ENCODE results near the gene PARVB.
A peak's percentile ranks its signal among the peaks of the same experiment; 100 is the strongest.

PARVB gene, protein sequence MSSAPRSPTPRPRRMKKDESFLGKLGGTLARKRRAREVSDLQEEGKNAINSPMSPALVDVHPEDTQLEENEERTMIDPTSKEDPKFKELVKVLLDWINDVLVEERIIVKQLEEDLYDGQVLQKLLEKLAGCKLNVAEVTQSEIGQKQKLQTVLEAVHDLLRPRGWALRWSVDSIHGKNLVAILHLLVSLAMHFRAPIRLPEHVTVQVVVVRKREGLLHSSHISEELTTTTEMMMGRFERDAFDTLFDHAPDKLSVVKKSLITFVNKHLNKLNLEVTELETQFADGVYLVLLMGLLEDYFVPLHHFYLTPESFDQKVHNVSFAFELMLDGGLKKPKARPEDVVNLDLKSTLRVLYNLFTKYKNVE

GRCh38 chr22:44024288-44024921, at the start of gene PARVB:
Gene PARVB (plus strand): TSS chr22:44024302. CDS start chr22:44024340, 38 bp downstream.
- no peak for DNase-seq (ENCODE audit: low read depth)

DNA sequence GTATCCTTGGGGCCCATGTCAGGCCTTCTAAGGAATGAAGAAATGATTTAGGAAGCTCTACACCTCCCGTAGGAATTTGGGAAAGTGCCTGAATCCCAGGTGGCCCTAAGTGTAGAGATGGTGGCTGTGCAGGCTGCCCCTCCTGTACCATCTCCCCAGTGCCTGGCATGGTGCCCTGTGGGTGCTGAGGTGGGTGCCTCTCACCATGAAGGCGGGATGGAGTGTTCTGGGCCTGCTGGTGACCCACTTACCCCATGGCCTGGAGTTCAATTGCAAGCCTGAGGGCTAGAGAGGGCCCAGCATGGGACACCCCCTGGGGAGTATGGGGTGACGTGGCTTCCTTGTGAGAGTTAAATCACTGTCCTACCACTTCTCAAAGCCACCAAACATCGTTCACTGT, 49.1 kb upstream of the PARVB start:
- DNase-seq (ENCODE audit: low read depth) = no peak

DNA sequence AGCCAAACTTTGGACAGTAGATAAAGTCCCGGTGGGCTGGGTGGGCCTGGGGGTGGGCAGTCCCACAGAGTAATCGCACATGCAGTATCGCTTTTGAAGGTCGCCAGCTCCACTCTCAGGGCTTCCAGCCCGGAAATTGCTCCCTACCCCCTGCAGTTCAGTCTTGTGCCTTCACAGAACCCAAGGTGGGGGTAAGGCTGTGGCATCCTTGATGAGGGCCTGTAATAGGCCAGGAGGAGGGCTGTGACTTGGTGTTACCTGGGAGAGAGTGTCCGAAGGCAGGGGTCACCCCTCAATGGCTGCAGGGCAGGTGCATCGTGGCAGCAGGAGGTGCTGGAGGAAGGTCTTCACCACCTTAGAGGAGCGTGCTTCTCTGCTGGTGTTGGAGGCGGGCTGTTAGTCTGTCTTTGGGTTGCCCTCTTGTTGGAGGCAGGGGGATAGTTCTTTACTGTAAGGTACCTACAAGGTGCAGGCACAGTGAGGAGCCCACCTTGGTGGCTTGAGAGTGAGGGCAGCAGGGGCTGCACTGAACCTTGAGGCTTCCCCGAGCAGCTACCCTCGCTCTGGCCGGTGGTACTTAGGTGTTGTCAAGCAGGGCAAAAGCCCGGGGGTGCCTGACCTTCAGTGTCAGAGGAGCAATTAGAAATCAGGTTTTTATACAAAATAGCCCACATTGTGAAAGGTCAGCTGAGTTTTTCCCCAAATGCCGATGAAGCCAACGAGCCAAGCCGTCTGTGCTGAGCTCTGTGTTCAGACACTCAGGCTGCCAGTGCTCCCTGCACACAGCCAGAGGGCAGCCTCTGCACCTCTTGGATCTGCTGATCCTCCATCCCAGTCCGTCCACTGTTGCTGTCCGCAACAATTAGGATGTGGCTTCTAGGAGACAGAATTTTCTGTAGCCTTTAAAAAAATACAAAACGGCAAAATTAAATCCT, 47.0 kb upstream of the PARVB start:
- DNase-seq (ENCODE audit: low read depth) = no peak

DNA sequence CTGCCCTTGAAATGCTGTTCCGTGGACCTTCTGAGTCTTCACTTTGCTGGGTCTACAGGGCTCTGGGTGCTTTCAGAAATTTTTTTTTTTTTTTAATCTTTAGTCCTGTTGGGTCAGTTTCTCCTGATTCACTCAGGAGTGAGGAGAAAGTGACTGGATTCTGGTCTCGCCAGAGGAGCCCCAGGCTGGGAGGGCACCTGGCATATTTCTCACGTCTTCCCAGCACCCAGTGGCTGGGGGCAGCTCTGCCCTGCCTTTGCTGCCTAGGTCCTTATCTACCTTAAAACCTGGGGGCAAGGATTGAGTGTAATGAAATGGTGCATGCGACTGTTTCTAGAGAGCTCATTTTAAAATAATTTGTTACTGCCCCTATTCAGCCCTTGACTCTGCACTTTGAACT, 45.5 kb upstream of the PARVB start:
- DNase-seq (ENCODE audit: low read depth) = no peak

GRCh38 chr22:43980579-43980978, 43.5 kb upstream of the PARVB start:
- no peak for DNase-seq (ENCODE audit: low read depth)

GRCh38 chr22:43980996-43981395, 43.1 kb upstream of the PARVB start:
- DNase-seq (ENCODE audit: low read depth) = no peak

DNA sequence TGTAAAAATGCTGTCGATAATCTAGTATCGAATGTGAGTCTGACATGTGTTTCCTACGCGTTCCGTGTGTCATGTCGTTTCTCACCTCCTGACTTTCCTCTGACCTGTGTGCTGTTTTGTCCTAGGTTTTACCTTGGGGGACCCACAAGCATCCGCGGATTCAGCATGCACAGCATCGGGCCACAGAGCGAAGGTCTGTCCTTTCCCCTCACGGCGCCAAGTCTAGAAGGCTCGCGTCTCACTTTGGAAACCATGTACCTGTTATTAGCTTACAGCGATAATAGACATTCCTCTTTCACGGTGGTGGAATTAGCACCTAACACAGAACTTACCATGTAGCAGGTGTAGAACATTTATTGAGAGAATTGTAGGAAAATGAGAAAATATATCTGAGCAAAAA, 40.3 kb upstream of the PARVB start:
- DNase-seq (ENCODE audit: low read depth) = no peak

DNA sequence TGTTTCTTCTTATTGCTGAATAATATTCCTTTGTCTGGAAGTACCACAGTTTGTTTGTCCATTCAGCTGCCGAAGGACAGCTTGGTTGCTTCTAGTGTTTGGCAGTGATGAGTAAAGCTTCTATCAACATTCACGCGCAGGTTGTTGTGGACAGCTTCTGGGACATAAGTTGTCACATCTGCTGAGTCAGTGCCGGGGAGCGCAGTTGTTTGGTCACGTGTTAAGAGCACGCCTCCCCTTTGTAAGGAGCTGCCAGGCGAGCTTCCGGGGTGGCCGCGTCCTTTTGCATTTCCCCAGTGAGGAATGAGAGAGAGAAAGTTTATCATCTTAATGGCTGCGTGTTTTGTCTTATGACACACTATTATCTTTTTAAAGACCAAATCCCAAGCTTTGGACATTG, 38.6 kb upstream of the PARVB start:
- no peak for DNase-seq (ENCODE audit: low read depth)

- no peak for DNase-seq (ENCODE audit: low read depth)
These were observed 35.8 kb upstream of the PARVB start for GRCh38 chr22:43988116-43988820.

DNA sequence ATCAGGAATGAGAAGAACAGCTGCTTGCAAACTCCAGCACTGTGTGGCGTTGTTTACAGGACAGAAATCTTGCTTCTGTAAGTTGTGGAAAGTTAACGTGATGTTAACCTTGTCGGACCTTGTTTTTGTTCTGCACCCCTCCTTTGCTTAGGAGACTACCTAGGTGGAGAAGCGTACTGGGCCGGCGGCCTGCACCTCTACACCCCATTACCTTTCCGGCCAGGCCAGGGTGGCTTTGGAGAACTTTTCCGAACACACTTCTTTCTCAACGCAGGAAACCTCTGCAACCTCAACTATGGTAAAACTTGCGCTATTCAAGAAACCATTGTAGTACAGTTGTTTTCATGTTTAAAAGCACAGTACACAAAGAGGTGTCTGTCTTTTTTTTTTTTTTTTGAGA, 35.1 kb upstream of the PARVB start:
- DNase-seq (ENCODE audit: low read depth) = no peak

- DNase-seq (ENCODE audit: low read depth) = no peak
These were observed 34.1 kb upstream of the PARVB start for GRCh38 chr22:43990044-43990443.

DNA sequence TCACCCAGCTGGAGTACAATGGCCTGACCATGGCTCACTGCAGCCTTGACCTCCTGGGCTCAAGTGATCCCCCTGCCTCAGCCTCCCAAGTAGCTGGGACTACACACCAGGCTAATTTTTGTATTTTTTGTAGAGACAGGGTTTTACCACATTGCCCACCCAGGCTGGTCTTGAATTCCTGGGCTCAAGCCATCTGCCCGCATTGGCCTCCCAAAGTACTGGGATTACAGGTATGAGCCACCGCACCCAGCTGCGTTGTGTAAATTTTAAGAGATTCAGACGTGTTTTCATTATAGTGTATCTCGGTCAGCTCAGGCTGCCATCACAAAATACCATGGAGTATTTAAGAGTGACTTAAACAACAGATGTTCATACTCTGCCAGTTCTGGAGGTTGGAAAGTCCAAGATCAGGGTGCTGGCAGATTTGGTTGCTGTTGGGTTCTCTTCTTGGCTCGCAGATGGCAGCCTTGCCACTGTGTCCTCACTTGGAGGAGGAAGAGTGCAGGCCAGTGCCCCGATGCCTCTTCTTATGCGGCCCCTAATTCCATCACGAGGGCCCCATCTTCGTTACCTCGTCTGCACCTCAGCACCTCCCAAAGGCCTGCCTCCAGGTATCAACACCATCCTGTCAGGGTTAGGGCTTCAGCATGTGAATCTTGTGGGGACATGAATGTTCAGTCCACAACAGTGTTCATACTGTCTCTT, 32.6 kb upstream of the PARVB start:
- no peak for DNase-seq (ENCODE audit: low read depth)

DNA sequence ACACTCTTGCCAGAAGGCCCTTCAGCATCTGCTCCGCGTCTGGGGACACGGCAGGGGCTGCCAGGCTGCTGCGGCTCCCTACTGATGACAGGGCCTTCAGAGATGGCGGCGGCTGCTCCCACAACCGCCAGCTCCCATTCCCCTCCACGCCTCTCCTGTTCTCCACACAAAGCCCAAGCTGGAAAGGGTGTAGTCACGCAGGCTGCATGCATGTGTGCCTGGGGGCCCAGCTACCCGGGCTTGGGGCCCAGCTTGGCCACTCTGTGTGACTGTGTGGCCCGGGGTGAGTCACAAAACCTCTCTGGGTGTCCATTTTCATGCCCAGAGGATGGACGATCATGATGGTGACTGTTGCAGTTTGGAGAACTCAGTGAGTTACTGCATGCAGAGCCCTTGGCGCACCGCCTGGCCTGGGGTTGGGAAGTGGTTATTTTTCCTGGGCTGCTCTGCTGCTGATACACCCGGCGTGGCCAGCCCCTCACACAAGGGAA, 31.7 kb upstream of the PARVB start:
- no peak for DNase-seq (ENCODE audit: low read depth)

DNA sequence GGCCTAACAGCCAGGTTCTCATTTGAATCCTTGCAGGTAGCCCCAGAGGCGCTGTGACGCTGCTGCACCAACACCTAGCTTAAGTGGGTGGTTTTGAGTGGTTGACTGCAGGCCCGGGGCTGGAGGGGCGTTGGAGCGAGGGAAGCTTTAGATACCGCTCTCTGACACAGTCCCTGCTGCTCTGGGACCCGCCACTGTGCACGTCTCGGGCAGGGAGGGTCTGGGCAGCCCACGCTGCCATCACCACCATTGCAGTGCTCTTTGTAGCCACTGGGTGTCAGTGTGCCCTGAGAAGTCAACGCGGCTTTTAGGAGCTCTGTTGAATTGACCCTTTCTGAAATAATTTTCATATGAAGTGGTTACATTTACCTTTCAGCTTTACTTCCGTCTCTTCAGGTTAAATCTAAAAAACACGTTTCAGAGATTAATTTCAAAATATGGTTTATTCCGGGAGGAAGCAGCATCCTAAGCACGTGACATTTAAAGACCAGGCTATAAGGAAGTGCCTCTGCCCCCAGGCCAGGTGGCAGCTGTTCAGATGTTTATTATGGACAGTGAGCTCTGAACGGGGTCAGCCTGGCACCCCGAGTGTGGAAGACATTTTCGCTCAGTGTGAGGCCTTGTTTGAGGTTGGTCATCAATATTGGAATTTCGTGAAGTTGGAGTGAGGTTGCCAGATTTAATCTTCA, 30.9 kb upstream of the PARVB start:
- peak; percentile 15 for DNase-seq (ENCODE audit: low read depth)

- DNase-seq (ENCODE audit: low read depth) = no peak
These were observed 30.1 kb upstream of the PARVB start for GRCh38 chr22:43994006-43994405.

- DNase-seq (ENCODE audit: low read depth) = no peak
These were observed 29.7 kb upstream of the PARVB start for GRCh38 chr22:43994416-43994815.

DNA sequence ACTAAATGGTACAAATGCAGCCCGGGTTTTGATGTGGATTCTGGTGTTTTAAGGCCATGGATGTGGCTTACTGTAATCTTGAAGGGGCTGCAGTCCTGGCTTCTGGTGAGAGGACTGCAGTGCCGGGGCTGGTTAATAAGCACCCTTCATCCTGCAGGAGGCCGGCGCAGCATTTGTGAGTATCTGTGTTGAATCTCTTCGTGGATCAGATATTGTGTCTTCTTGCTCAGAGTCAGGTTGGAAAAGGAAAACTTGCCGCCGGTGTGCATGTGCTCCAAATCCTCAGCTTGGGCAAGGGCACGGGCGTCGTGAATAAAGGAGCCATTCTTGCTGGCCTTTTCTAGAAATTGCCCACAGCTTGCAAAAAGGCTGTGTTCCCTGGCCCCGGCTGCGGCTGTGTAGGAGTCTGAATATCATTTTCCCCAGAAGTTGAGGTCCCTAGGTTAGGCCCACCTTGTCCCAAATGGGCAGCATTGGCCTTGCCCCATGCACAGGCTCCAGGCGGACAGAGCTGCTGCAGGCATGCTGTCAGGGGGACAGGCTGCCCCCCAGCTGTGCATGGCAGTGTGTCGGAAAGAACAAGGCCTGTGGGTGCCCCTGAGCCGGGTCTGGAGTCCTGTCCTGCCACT, 28.9 kb upstream of the PARVB start:
- no peak for DNase-seq (ENCODE audit: low read depth)

GRCh38 chr22:43995798-43996169, 28.3 kb upstream of the PARVB start:
- no peak for DNase-seq (ENCODE audit: low read depth)

DNA sequence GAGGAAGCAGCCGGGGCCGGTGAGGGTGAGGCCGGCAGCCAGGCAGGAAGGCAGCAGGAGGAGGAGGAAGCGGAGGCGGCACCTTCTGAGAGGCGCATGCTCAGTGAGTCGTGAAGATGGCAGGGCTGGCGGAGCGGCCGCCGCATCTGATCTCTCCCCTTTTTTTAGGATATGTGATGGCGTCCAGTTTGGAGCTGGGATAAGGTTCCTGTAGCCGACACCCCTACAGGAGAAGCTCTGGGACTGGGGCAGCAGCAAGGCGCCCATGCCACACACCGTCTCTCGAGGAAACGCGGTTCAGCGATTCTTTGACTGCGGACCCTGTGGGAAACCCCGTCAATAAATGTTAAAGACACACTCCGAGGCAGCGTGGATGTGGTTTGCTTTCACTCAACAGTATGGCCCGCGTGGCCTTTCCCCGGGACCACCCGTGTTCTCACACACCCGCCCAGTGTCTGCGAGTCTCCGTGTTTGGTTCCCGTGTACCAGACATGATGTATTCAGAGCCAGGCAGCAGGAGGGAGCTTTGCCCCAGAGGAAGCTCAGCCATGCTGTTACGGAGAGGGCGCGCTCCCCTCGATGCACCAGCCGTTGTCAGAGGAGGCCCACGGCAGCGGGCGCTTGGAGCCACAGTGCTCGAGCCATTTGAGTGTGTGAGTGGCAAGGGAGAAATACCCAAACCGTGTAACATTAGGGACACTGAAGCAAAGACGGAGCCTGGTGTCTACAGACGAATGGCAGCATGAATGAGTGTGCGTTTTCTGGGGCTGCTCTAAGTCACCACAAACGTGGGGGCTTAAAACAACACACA, 27.7 kb upstream of the PARVB start:
- peak; percentile 40 for DNase-seq (ENCODE audit: low read depth)

- no peak for DNase-seq (ENCODE audit: low read depth)
These were observed 27.2 kb upstream of the PARVB start for GRCh38 chr22:43996981-43997265.

All from stimulated activated CD8-positive, alpha-beta memory T cell treated with anti-CD3 and anti-CD28 coated beads, Interleukin-7, amount 100 ng/mL, for 24 hours (primary cell).